ENCODE results near the gene CHST5.

Gene CHST5

DNA sequence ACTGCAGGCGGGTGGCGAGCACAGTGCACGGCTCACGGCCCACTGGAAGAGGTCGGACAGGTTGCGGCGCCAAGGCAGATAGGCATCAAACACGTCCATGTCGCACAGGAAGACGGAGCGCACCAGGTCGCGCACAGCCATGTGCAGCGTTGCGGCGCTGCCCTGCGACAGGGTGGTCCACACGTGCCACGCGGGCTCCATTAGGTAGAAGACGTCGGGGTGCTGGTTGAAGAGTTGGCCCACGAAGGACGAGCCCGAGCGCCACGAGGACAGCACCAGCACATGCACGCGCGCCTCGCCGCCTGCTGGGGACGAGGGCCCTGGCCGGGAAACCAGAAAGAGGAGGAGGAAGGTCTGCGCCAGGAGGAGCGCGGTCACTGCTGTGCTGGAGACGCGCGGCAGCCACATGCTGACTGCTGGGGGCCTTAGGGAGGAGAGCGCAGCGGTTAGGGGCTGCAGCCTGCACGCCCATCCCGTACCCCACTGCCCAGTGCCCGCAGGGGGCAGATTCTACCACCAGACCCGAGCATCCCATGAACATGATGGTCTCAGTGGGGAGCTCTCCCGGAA lies 56.4 kb downstream of the CHST5 start:
- no CpG with 5 or more reads among the region's 47 CpGs for WGBS (ENCODE audit: insufficient coverage, insufficient read length)
- Histone ChIP-seq H3K36me3 (ENCODE audit: control insufficient read depth, insufficient read depth, low read length) (peaks cover 11% of the 10 kb centered on the region), H3K27me3 (ENCODE audit: control insufficient read depth, insufficient read depth, low read length) (no peaks in the 10 kb centered on the region), H3K4me1 (ENCODE audit: control insufficient read depth, insufficient read depth, low read length) (no peaks in the 10 kb centered on the region), H3K27ac (ENCODE audit: low read length) (no peak overlapping the region), H3K4me3 (ENCODE audit: low read length) (no peak overlapping the region), H3K9me3 (ENCODE audit: control insufficient read depth, insufficient read depth, low read length) (no peaks in the 10 kb centered on the region)
- DNase-seq (ENCODE audit: low read depth, low spot score) = no peak

Measured in iPS DF 6.9 (cell line).